Common myeloid progenitor, CD34-positive (primary cell): ENCODE measurements around the gene NLRP12.

Experiments
- CTCF ChIA-PET: fragments of 350-600 bp; sonication (Branson Sonifier 250); formaldehyde crosslinking; loops from one replicate; lab custom pipeline; 2021; ENCODE audit warnings: antibody characterized with exemption; lab: Charles Lee
- POLR2A ChIA-PET: fragments of 350-600 bp; sonication (Branson Sonifier 250); formaldehyde crosslinking; loops from one replicate; lab custom pipeline; 2021; ENCODE audit warnings: antibody characterized with exemption; lab: Charles Lee
- DNase-seq, 3 donors: peaks; one replicate each; pipeline versions ENCODE4 v3.0.0 to v3.0.0-alpha.2; 2013
- H3K27ac ChIP-seq, 2 experiments: 1 replicate in 1 of 2; 2 replicates in 1 of 2; pipeline ENCODE4 v1.7.0; 2013; ENCODE audit warnings: inconsistent platforms in 2 of 2, low read length in 2 of 2, mild to moderate bottlenecking in 2 of 2, low read depth in 1 of 2, moderate library complexity in 1 of 2; ENCODE audit not compliant: severe bottlenecking in 2 of 2, insufficient read depth in 1 of 2, poor library complexity in 1 of 2
- H3K27me3 ChIP-seq, 5 experiments: replicated peaks in 2 of 5; 1 replicate in 3 of 5; 2 replicates in 2 of 5; pipeline versions ENCODE4 v1.6.1 to v1.7.0; 2013; ENCODE audit warnings: low read length in 4 of 5, mild to moderate bottlenecking in 2 of 5, moderate library complexity in 2 of 5, inconsistent platforms in 1 of 5; ENCODE audit not compliant: insufficient read depth in 5 of 5, control insufficient read depth in 4 of 5
- H3K36me3 ChIP-seq, 4 experiments: 1 replicate in 2 of 4; 2 replicates in 2 of 4; pipeline versions ENCODE4 v1.6.1 to v1.7.0; 2013; ENCODE audit warnings: low read length in 3 of 4, control low read depth in 1 of 4, mild to moderate bottlenecking in 1 of 4; ENCODE audit not compliant: control insufficient read depth in 4 of 4, insufficient read depth in 4 of 4
- H3K4me1 ChIP-seq, 4 experiments: 1 replicate in 3 of 4; 2 replicates in 1 of 4; pipeline versions ENCODE4 v1.6.1 to v1.7.1; 2013; ENCODE audit warnings: low read length in 3 of 4, mild to moderate bottlenecking in 3 of 4, control low read depth in 1 of 4, inconsistent platforms in 1 of 4, moderate library complexity in 1 of 4; ENCODE audit not compliant: control insufficient read depth in 4 of 4, insufficient read depth in 4 of 4; ENCODE audit errors: control extremely low read depth in 1 of 4
- H3K4me3 ChIP-seq, 7 experiments: 1 replicate in 4 of 7; 2 replicates in 3 of 7; pipeline versions ENCODE4 v1.5.1 to v1.7.0; 2013; ENCODE audit warnings: mild to moderate bottlenecking in 7 of 7, low read length in 6 of 7, moderate library complexity in 6 of 7, inconsistent platforms in 2 of 7, low read depth in 2 of 7, control low read depth in 1 of 7; ENCODE audit not compliant: insufficient read depth in 4 of 7, control insufficient read depth in 1 of 7; ENCODE audit errors: extremely low read depth in 1 of 7
- H3K9me3 ChIP-seq, 5 experiments: 1 replicate in 4 of 5; 2 replicates in 1 of 5; pipeline versions ENCODE4 v1.6.1 to v1.7.1; 2013; ENCODE audit warnings: low read length in 4 of 5, mild to moderate bottlenecking in 2 of 5, inconsistent platforms in 1 of 5, low read depth in 1 of 5, moderate library complexity in 1 of 5; ENCODE audit not compliant: control insufficient read depth in 4 of 5, insufficient read depth in 2 of 5; ENCODE audit errors: control extremely low read depth in 1 of 5
- WGBS: methylation state at CpG from one replicate; pipeline ENCODE4 v1.1.5; 2013; ENCODE audit not compliant: insufficient coverage; 5-methylcytosine and 5-hydroxymethylcytosine counted together

NLRP12 gene

GRCh38 chr19:53818756-53819155, 5.4 kb downstream of the NLRP12 start:
- Histone ChIP-seq H3K36me3 (no peaks in the 10 kb centered on the region), H3K27me3 (no peaks in the 10 kb centered on the region), H3K9me3 (no peaks in the 10 kb centered on the region), H3K4me3 (no peak overlapping the region), H3K27ac (no peak overlapping the region), H3K4me1 (peaks cover 0 to 6% (median 2%) of the 10 kb centered on the region in 4 experiments)
- 96% methylated on average over 6 of the region's 13 CpGs for WGBS
- ChIA-PET CTCF (no interaction called here), POLR2A (no interaction called here)
- DNase-seq = no peak

GRCh38 chr19:53813996-53814395, 10.1 kb downstream of the NLRP12 start:
- H3K36me3 ChIP-seq = peaks cover 0 to 7% (median 0%) of the 10 kb centered on the region in 4 experiments
- DNase-seq = peak in 1 of 3 donors; percentile 9
- H3K4me3 ChIP-seq = no peak overlapping the region
- H3K27me3 ChIP-seq = no peaks in the 10 kb centered on the region
- no peak overlapping the region for H3K27ac ChIP-seq
- H3K4me1 ChIP-seq = no peaks in the 10 kb centered on the region
- H3K9me3 ChIP-seq = no peaks in the 10 kb centered on the region
- 45% methylated on average over 4 of the region's 4 CpGs for WGBS
- ChIA-PET CTCF (no interaction called here), POLR2A (no interaction called here)

GRCh38 chr19:53812335-53812734, 11.8 kb downstream of the NLRP12 start:
- H3K36me3 ChIP-seq = peaks cover 0 to 8% (median 0%) of the 10 kb centered on the region in 4 experiments
- ChIA-PET POLR2A (no interaction called here), CTCF (interaction anchor here (0.6 to 1.5 kb wide), 2 partner anchors 212 to 217 kb away, joined by 3 to 4 read pairs; no protein-coding TSS in a partner anchor)
- no peak overlapping the region for H3K27ac ChIP-seq
- H3K4me3 ChIP-seq = no peak overlapping the region
- H3K4me1 ChIP-seq = no peaks in the 10 kb centered on the region
- H3K27me3 ChIP-seq = no peaks in the 10 kb centered on the region
- 72% methylated on average over 4 of the region's 7 CpGs for WGBS
- H3K9me3 ChIP-seq = no peaks in the 10 kb centered on the region
- DNase-seq = peak in 2 of 3 donors; percentile 38 to 50

- DNase-seq = no peak
- Histone ChIP-seq H3K27ac (no peak overlapping the region), H3K4me3 (no peak overlapping the region), H3K9me3 (no peaks in the 10 kb centered on the region), H3K36me3 (peaks cover 0 to 9% (median 0%) of the 10 kb centered on the region in 4 experiments), H3K4me1 (no peaks in the 10 kb centered on the region), H3K27me3 (no peaks in the 10 kb centered on the region)
- 89% methylated on average over 15 of the region's 21 CpGs for WGBS
- ChIA-PET POLR2A (no interaction called here), CTCF (interaction anchor here (0.8 to 4.7 kb wide), 10 partner anchors 11 to 222 kb away, joined by 3 to 23 read pairs (median 8); no protein-coding TSS in a partner anchor)
Observed at GRCh38 chr19:53810891-53811290, 13.2 kb downstream of the NLRP12 start.

- H3K4me3 ChIP-seq = no peak overlapping the region
- no peak for DNase-seq
- H3K36me3 ChIP-seq = peaks cover 0 to 10% (median 1%) of the 10 kb centered on the region in 4 experiments
- WGBS = 97% methylated on average over 11 of the region's 13 CpGs
- H3K4me1 ChIP-seq = no peaks in the 10 kb centered on the region
- CTCF ChIA-PET = interaction anchor here (0.7 to 4.7 kb wide), 12 partner anchors 11 to 248 kb away, joined by 3 to 23 read pairs (median 7); no protein-coding TSS in a partner anchor
- no peaks in the 10 kb centered on the region for H3K27me3 ChIP-seq
- no peaks in the 10 kb centered on the region for H3K9me3 ChIP-seq
- POLR2A ChIA-PET = no interaction called here
- no peak overlapping the region for H3K27ac ChIP-seq
Observed at GRCh38 chr19:53810187-53810546, 13.9 kb downstream of the NLRP12 start.

GRCh38 chr19:53809518-53810186, 14.5 kb downstream of the NLRP12 start:
- 88% methylated on average over 26 of the region's 28 CpGs for WGBS
- peak; percentile 22 to 36 (median 33) for DNase-seq
- ChIA-PET CTCF (interaction anchor here (0.5 to 4.7 kb wide), 17 partner anchors 12 to 1406 kb away, joined by 3 to 23 read pairs (median 5); no protein-coding TSS in a partner anchor), POLR2A (no interaction called here)
- no peaks in the 10 kb centered on the region for H3K4me1 ChIP-seq
- no peaks in the 10 kb centered on the region for H3K27me3 ChIP-seq
- no peaks in the 10 kb centered on the region for H3K9me3 ChIP-seq
- H3K27ac ChIP-seq = no peak overlapping the region
- H3K36me3 ChIP-seq = peaks cover 0 to 14% (median 2%) of the 10 kb centered on the region in 4 experiments
- no peak overlapping the region for H3K4me3 ChIP-seq

- no peaks in the 10 kb centered on the region for H3K9me3 ChIP-seq
- ChIA-PET POLR2A (interaction anchor here (0.9 kb wide), 1 partner anchor 392 kb away, joined by 4 read pairs; no protein-coding TSS in a partner anchor), CTCF (interaction anchor here (0.6 to 4.7 kb wide), 12 partner anchors 13 to 234 kb away, joined by 3 to 23 read pairs (median 5); no protein-coding TSS in a partner anchor)
- no peak overlapping the region for H3K4me3 ChIP-seq
- 11% methylated on average over 4 of the region's 5 CpGs for WGBS
- peaks cover 0 to 18% (median 3%) of the 10 kb centered on the region in 4 experiments for H3K36me3 ChIP-seq
- DNase-seq = peak; percentile 37 to 65 (median 64)
- no peaks in the 10 kb centered on the region for H3K27me3 ChIP-seq
- H3K27ac ChIP-seq = no peak overlapping the region
- H3K4me1 ChIP-seq = no peaks in the 10 kb centered on the region
Observed at GRCh38 chr19:53808710-53809125, 15.4 kb downstream of the NLRP12 start.
